SK-N-SH (cell line): ENCODE results near the gene LRRC56.
"Not testable (repeated sequence)": the region's sequence is repeated elsewhere in the genome, so short reads cannot be mapped to it uniquely, and the experiment has no call there.

Source experiments
- CTCF ChIP-seq: fragments of 200-600 bp; sonication (generic); IDR thresholded peaks from 2 replicates; pipeline ENCODE4 v1.6.1; 2017; ENCODE audit warnings: antibody characterized with exemption, mild to moderate bottlenecking, moderate library complexity
- EP300 ChIP-seq, 2 experiments: IDR thresholded peaks; 2 replicates each; pipeline versions ENCODE4 v1.4.0 to v1.6.1; 2012; ENCODE audit warnings: borderline replicate concordance in 1 of 2, low read depth in 1 of 2, low read length in 1 of 2
- EZH2phosphoT487 ChIP-seq: fragments of 200-600 bp; sonication (generic); IDR thresholded peaks from 2 replicates; pipeline ENCODE4 v1.6.1; 2017; ENCODE audit warnings: low read depth, mixed run types, mild to moderate bottlenecking, antibody characterized with exemption, moderate library complexity, borderline replicate concordance
- FOSL2 ChIP-seq: IDR thresholded peaks from 2 replicates; pipeline ENCODE4 v1.4.0; 2012; ENCODE audit warnings: low read depth, mild to moderate bottlenecking, moderate library complexity, borderline replicate concordance
- FOXJ3 ChIP-seq: sonication (generic); formaldehyde crosslinking; IDR thresholded peaks from 2 replicates; pipeline ENCODE4 v1.5.1; 2020; ENCODE audit warnings: mild to moderate bottlenecking, missing genetic modification reagents
- GABPA ChIP-seq: IDR thresholded peaks from 2 replicates; pipeline ENCODE4 v1.4.0; 2012; ENCODE audit warnings: low read depth, mild to moderate bottlenecking
- IRF3 ChIP-seq: fragments of 150-350 bp; IDR thresholded peaks from 2 replicates; pipeline ENCODE4 v1.6.1; 2016; ENCODE audit warnings: mild to moderate bottlenecking, low read depth, low read length
- NFIC ChIP-seq: IDR thresholded peaks from 2 replicates; pipeline ENCODE4 v1.4.0; 2012; ENCODE audit warnings: borderline replicate concordance
- POLR2AphosphoS5 ChIP-seq: IDR thresholded peaks from 2 replicates; pipeline ENCODE4 v1.6.1; 2012; ENCODE audit warnings: low read depth, low read length
- REST ChIP-seq: IDR thresholded peaks from 2 replicates; pipeline ENCODE4 v1.6.1; 2012; ENCODE audit warnings: mild to moderate bottlenecking, low read depth, low read length, moderate library complexity
- RFX5 ChIP-seq: IDR thresholded peaks from 2 replicates; pipeline ENCODE4 v1.6.1; 2012; ENCODE audit warnings: mild to moderate bottlenecking, improper control_type of control experiment, low read length
- TEAD4 ChIP-seq: IDR thresholded peaks from 2 replicates; pipeline ENCODE4 v1.4.0; 2012; ENCODE audit warnings: mild to moderate bottlenecking, borderline replicate concordance; ENCODE audit not compliant: insufficient read depth
- USF1 ChIP-seq: IDR thresholded peaks from 2 replicates; pipeline ENCODE4 v1.4.0; 2012; ENCODE audit warnings: low read depth, borderline replicate concordance
- ZBTB33 ChIP-seq: IDR thresholded peaks from 2 replicates; pipeline ENCODE4 v1.4.0; 2012; ENCODE audit warnings: low read depth, borderline replicate concordance

- not testable (repeated sequence) for TF ChIP-seq RFX5; TEAD4; REST; ZBTB33; NFIC; EZH2phosphoT487; GABPA; IRF3; CTCF; USF1; EP300 (IDR thresholded peaks at IDR 0.05; ENCODE audit: borderline replicate concordance in 1 of 2, low read depth in 1 of 2, low read length in 1 of 2); FOSL2; POLR2AphosphoS5; FOXJ3
Measured at GRCh38 chr11:516918-517685, 20.2 kb upstream of the LRRC56 start.
